Activated effector memory CD4-positive, alpha-beta T cell treated with anti-CD3 and anti-CD28 coated beads, Interleukin-2, amount 50 U/mL, for 16 hours (primary cell): Measurements from ENCODE around the gene CACNA2D3.

Experiments used
- DNase-seq: peaks from one replicate; pipeline ENCODE4 v3.0.0-alpha.2; 2020

The CACNA2D3 gene

DNA sequence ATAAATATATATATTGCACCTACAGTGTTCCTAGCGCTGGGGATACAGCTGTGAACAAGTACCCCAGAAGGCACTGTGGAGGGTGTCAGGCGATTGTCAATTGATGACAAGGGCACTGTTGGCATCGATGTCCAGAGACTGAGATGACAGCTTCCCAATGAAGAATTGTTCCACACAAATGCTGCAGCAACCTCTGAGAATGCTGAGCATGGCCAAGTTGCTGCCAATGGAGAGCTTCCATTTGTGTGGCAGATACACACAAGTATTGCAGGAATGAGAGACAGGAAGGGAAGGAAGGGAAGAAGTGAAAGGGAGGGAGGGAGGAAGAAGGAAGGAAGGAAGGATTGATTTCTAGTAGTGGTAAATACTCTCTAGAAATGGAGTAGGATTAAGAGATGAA, 783.6 kb downstream of the CACNA2D3 start:
- DNase-seq, result no peak

DNA sequence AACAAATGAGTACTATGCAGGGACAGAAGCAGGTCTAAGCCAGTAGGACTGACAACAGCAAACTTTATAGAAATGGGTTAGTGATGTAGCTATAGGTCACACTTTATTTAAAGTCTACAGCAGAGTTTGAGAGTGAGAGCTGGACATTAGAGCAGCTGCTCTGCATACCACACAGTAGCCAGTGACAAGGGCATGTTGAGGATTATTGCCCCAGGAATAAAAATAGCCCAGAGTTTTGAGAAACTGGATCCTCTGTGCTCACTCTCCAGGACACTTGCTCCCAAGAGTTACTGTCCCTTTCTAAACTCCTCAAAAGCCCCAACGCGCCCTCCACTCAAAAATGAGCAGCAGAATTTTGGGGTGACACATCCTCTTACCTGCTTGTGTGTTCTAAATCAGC, 784.4 kb downstream of the CACNA2D3 start:
- no peak for DNase-seq

DNA sequence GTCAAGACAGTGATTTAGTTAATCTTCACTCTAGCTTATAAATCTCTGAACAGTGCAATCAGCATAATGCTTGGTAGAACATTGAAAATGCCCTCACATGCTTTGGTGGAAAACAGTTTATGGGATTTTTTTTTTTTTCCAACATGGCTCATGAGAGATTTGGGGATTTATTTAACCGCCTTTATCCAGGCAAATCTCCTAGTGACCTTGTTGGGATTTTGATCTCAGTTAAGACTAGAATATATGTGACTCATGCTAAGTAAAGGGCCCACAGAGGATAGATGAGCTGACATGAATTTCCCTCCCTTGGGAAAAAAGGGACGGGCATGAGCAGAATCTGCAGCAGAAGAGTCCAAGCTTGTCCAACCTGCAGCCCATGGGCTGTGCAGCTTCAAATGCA, 786.8 kb downstream of the CACNA2D3 start:
- DNase-seq, result no peak

DNA sequence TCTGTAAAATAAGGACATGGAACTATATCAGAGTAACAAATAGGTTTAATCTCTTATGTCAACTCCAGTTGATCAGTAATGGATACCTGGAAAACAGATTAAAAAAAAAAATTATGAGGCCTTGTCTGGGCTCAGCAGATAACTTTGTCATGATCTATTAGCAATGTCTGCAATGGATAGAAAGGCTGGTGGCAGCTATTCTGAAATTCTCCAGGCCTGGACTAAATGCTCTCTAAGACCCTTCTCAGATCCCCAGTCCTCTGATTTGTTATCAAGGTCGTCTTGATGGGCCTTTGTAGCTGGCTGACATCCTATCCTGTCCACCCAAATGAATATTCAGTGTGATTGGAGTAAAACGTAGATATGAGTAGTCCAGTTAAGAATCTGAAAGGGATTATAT, 791.8 kb downstream of the CACNA2D3 start:
- no peak for DNase-seq

DNA sequence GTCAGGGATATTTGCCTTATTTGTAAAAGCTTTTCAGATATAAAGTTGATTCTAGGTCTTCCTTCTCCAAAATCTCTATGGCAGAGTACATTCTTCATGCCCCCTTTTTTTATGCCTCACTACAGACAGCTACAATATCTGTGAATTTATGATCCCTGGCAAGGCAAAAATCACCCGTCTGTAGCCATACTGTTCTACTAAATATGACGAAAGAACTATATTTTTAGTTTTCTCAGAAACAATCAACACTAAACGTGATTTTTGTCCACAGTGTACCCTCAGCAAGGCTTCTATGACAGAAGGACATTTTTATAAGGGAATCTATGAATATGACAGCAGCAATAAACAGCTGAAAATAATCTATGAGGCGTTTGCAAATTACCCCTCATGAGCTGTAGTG, 792.8 kb downstream of the CACNA2D3 start:
- no peak for DNase-seq

DNA sequence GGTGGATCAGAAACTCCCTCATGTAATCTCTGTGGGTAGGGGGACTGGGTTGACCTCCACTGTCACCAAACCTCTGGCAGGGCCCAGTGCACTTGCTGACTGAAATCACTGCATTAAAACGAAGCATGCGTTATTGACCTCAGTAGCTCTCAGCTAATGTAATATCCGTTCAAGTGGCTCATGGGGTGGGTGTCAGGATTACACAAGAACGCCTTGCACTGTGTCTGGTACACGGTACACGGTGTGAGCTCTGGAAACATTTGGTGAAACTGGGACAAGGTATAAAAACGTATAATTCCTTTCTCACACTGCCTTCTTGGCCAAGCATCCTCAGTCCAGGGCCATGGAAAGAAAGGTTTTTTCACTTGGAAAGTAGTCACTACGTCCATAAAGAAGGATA, 793.6 kb downstream of the CACNA2D3 start:
- DNase-seq, result no peak

DNA sequence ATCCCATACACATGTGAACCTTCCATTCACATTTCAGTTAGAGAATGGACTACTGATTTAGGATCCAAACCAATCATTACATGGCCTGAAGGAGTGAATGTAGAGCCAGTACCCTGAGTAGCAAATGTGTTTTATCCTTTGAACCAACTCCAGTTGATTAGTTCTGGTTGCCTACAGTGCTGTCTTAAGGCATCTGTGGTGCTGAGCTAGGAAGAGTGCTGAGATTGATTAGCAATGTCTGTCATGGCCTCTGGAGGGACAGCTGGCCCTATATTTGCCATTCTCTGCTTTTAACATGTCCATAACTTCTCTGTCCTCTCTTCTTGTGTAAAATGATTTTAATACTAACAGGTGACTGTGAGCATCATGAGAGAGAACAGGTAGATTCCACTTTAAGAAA, 794.4 kb downstream of the CACNA2D3 start:
- DNase-seq, result no peak

DNA sequence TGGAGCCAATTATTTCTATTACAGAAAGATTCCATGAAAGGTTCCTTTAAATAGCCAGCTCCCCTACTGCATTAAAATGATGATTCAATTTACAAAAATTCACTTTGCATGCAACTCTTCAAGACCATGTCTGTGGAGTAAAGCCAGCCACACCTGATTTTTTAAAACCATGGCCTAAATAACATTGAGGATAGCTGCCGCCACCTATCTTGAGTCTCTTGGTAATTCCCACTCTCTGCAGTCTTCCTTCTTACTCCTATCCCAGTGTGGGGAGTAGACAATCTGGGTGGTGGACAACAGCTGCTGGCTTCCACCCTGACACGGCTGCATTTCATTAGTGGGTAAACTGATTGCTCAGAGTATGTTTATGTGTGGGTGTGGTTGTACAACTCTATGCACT, 794.8 kb downstream of the CACNA2D3 start:
- no peak for DNase-seq

DNA sequence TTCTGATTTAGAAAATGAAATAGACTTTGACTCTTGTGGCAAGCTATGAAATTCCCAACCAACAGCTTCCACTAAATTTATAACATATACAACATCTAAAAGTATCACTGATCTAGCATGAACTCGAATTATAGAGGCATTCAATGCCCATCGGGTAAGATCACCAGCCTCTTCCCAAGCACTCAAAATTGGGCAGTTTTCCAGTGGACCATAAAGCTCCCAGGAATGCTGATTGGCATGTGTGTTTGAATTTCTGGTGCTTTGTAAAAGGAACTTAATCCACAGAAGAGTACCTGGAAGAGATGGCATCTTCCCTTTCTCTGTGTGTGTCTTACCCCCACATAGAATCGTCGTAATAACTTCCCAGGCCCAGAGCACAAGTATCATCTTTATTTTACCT, 795.5 kb downstream of the CACNA2D3 start:
- DNase-seq, result no peak

DNA sequence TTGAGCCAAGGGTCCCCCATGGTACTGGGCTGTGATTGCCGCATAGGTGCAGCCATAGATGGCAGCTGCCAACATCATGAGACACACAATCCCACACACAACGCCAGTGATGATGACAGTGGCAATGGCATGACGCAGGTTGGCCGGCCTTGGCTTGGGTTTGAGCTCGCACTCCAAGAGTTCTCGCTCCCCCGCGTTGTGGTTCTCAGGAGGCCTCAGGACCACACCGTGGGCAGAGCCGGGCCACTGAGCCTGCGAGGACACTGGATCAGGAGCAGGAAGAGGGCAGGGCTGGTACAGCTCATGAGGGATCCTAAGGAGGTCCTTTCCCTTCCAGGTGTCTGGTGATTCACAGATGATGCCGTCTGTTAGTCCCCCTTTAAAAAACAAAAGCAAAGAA, 796.2 kb downstream of the CACNA2D3 start:
- DNase-seq, result no peak

DNA sequence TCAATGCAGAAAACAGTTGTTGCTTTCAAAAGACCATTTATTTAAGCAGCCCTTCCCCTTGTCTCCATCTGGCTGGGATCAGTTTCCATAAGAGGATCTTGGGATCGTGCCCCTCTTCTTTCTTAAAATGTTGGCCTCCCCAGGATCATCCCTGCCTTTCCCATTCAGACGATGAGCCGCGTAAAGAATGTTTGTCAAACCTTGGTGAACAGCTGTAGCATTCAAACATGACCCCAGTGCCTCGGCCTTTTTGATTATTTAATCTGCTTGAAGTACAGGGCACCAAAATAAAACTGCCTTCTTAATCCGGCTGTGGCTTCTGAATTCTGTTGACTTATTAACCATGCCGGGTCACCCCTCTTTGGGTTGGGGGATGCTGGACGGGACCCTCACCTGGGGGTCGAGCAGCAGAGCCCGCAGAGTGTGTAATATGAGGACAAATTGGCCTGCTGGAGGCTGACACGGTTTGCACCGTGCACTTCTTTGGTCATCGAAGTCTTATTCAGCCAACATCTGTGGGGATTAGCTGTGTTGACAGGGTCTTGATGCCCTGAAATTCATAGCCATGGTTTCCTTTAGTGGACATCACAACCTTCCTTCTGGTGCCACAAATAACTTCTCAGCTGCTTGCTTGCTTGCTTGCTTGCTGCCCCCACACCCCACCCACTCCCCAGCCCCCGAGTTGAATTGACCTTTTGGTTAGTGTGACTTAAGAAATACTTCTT, 805.9 kb downstream of the CACNA2D3 start, which contains the start of gene LRTM1:
LRTM1 (minus strand) TSS at position 14 of the 725 bp plus-strand sequence. CDS start 148 bp downstream, outside the sequence.
- DNase-seq, result no peak

DNA sequence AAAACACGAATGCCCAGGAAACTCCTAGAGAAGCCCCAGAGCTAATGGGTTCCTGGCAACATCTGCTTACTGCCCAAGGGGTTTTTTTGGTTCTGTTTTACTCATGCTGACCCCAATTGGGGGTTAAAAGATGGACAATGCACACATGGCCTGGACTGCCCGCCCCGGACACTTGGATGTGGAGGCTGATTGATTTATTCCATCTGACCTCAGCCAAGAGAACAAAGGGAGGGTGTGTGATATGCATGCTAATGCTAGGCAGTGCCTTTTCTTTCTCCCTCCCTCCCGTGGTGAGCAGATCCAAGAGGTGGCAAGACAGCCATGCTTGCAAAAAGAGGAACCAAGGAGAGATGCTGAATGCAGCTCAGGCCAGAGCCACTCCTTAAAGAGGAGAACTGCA, 808.8 kb downstream of the CACNA2D3 start:
- no peak for DNase-seq

DNA sequence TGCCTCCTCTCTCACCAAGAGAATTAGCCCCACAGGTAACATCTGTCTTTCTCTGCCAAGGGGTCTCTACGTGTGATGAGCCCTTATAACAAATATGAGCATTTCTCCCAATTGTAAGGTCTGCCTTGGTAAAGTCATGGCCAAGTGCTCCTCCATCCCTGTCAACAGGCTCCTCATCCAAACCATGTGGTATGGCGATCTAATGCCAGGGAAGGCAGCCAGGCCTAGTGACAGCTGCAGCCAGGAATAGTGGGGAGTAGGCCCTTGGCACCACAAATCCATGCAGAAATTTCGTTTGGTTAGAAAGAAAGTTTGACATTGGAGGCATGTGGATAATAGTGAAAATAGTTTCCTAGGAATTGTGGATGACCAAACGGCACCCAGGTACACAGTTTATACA, 810.3 kb downstream of the CACNA2D3 start:
- DNase-seq, result no peak

DNA sequence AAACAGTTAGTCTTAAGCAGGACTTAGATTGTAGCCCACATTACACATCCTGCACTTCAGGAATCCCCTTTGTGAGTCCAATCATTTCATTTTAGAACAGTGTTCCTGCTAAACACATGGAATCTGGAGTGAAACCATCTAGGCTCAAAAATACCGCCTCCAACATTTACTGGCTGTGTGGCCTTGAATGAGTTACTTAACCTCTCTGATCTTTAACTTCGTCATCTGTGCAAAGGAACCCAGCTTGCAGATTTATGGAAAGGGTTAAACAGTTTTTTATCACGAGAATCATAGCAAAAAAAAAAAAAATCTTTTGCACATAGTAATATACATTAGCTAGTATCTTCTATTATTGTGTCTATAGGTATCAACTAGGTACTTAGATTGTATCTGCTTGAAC, 813.5 kb downstream of the CACNA2D3 start:
- no peak for DNase-seq

DNA sequence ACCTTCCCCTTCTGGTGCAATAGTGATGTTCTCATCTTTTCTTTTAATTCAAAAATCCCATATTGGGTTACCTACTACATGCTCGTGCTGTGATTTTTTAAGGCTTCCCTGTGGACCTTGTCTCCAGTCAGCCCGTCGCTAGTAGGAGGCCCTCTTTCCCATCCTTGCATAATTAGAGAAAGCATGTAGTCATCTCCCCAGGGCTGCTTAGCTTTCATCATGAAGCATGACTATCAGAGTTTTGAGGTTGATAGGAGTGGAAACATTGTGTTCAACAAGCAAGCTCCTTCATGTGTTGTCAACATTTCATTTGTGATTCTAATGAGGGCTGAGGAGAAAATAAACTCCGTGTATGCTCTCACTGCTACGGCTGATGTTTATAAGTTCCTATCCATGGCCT, 814.2 kb downstream of the CACNA2D3 start:
- DNase-seq, result no peak

DNA sequence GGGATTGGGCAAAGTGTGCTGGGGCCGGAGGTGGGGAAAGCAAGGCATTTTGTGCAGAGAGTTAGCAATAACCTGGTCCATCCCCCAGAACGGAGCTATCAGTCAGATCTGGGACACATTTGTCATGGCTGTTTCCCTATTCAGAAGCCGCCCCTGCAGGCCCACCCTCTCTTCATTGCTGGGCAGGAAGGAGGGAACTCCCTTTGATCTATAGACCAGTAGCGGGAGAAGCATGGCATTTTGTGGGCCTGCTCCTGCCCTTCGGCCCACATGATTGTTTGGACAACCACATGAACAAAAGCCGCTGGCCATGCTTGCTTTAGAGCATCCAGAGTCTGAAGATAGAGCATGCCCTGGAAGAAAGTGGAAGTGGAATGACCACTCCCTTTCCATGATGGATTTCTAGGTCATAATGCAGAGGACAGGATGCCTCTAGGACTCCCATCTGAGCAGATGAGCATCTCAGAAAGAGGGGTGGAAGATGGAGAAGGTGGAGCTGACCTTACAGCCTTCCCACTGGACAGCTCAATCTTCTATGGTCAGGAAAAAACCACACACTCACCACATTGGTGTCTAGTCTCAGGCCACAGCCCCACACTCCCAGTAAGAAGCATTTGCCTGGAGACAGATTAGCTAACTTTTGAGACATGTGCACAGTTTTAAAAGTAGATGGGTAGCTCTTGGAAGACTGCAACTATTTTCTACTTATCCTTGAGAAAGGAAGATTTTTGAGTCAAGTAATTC, 817.4 kb downstream of the CACNA2D3 start:
- no peak for DNase-seq

DNA sequence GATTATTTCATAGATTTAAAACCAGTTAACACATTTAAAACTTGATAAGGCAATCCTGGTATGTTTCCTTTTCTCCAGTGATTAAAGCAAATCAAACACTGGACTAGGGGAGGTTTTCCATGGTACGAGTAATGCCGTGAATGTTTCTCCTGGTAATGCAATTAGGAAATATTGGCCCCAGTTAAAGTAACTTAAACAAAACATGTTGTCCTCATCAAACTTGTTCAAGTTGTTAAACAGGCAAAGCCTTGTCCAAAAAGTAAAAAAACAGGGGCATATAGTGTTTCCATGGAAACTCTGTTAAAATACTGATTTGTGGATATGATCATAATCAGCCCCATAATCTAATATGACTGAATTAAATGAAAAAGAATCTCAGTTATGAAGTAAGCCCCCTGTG, 818.6 kb downstream of the CACNA2D3 start:
- no peak for DNase-seq

DNA sequence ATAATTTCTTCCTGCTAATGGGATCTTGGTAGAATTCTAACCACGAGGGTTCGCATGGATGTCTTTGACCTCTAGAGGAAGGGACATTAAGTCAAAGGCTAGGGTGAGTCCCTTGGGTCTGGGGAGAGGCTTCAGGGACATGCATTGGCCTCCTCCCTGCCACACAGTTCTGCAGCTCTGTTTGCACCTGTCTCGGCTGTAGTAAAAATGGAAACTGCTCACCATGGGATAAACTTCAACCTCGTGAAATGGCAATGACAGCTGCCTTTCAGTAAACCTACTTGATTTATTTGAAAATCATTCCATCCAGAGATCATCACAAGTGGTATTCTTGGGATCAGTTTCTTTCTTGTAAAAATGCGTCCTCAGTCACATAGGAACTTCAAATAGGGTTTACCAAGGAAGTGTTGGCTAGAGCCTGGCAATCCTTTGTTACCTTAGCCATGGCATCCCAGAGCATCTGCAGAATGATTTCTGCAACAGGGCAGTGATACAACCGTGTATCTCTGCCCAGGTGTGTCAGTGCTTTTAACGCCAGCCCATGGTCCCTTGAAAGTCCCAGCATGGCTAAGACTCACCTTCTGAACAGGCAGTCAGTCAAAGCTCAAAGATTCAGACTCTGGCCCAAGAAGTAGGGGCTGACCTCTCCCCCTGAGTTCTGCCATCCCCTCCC, 819.5 kb downstream of the CACNA2D3 start:
- DNase-seq, result no peak

DNA sequence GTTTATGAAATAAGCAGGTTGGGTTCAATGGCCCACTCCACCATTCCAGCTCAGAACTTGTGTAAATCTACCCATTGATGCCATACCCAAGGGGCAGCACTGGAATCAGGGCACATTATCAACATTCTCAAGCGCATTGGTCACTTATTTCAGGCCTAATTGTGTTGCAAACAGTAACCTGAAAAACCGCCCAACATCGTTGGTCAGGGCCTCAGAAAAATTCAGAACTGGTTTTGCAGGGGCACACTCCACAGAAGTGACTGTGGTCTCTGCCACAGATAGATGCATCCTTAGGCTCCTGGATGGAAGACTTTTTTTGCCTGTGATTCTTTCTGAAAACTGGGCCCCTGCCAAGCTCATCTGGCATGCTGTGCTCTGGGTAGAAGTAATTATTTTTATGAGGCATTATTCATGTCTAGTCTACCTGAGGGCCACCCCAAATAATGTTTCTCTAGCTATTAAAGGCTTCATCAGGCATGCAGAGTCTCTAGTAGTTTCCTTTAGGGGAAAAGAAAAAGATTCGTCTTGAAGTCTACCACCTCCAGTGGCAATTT, 827.2 kb downstream of the CACNA2D3 start:
- no peak for DNase-seq

DNA sequence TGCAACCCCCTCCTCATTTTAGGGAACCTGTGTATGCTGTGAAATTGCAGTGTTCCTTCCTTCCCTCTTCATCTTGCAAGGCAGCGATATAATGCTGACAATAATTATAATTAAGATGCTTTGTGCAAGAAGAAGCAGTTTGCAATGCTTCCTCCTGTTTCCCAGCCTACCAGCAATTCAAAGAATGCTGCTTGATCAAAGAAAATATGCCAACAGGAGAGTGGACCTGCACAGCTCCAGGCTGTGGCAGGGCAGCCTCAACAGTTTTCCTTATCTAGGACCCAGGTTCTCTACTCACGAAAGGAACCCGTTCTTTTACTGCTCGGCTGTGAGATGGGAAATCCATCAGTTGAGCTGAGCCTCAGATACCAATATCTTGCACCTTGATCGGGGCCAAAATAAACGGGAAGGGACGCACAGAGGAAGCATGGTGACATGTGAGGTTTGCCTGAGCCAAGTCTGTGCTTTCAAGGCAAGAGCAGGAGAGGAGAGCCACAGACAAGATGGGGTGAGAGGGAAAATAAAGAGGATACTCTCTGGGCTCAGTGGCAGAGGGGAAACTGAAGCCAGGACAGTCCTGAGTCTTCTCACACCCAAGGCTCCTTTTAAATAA, 828.1 kb downstream of the CACNA2D3 start:
- no peak for DNase-seq

DNA sequence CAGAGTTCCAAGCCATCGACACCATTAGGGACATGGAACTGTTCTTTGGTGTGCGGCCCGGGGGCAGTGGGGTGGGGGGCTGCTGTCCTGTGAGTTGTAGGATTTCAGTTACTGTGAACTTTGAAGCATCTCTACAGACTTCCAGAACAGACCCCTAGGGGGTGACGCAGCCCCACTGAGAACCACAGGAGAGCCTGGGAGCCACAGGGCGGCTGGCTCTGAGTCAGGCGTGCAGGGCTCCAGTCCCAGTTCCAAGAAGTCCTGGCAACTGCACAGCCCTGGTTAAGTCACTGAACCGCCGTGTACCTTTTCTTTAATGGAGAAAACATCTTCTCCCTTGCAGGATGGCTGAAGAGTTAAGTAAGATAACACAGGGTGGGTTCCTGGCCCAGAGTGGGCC, 829.1 kb downstream of the CACNA2D3 start:
- no peak for DNase-seq

DNA sequence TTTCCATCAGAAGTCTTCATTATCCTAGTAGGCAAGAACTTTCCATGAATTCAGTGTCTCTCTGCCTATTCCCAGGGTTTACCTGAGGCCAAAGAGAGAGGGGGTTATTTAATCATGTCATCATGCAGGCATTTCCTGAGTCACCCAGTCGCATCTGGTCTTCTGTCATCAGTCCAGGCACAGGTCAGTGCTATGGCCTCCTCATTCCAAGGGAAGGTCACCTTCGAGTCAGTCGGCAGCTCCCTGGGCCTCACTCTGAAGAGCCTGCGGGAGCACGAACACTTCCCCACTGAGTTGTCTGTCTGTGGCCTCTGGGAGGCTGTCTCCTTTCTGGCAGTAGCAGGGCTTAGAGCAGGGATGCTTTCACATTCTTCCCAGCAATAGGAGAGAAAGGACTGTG, 831.7 kb downstream of the CACNA2D3 start:
- DNase-seq, result no peak

DNA sequence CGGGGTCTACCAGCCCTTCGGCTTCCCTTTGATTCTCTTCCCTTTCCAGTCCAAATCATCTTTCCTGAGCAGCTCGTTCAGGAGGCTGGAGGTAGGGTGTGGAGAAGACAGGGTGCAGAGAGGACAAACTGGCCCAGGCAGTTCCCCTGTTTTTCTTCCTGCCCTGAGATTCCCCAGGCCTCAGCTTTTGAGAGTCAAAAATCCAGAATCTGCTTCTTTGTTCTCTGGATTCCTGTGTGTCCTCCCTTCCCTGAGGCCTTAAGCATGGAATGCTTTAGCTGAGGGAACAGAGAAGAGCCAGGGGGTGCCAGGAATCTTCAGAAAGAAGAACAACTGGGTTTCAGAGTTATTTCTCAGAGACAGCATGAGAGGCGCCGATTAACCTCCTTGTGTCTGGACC, 832.2 kb downstream of the CACNA2D3 start:
- DNase-seq, result no peak
